Measurements from ENCODE around the gene AKAP5.

Gene AKAP5

DNA sequence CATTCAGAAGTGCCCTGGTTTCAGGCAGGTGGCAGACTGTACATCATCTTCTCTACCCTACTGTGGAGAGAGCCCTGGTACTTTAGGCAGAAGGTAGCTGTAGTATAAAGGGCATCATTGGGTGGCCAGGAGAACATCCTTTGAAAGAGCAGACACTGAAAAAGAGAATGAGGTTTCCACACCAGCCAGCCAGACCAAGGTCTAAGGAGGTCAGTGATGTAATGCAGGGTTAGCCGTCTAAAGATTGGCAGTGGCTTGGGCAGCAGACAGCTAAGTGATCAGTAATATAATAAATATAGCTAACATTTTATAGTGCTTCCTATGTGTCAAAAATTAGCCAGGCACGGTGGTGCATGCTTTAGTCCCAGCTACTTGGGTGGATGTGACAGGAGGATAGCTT lies 26.3 kb downstream of the AKAP5 start:
- TF ChIP-seq, protein P1, sequence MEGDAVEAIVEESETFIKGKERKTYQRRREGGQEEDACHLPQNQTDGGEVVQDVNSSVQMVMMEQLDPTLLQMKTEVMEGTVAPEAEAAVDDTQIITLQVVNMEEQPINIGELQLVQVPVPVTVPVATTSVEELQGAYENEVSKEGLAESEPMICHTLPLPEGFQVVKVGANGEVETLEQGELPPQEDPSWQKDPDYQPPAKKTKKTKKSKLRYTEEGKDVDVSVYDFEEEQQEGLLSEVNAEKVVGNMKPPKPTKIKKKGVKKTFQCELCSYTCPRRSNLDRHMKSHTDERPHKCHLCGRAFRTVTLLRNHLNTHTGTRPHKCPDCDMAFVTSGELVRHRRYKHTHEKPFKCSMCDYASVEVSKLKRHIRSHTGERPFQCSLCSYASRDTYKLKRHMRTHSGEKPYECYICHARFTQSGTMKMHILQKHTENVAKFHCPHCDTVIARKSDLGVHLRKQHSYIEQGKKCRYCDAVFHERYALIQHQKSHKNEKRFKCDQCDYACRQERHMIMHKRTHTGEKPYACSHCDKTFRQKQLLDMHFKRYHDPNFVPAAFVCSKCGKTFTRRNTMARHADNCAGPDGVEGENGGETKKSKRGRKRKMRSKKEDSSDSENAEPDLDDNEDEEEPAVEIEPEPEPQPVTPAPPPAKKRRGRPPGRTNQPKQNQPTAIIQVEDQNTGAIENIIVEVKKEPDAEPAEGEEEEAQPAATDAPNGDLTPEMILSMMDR (conservative IDR thresholded peaks at IDR 0.05; ENCODE audit: low read depth): no peak
- POLR2A ChIA-PET (ENCODE audit: low non-redundant PET): interaction anchor here (0.6 kb wide), 1 partner anchor 14 kb away, joined by 3 read pairs; no protein-coding TSS in a partner anchor
- no peak overlapping the region for H3K27ac ChIP-seq
- CTCF ChIA-PET: interaction anchor here (0.6 to 0.7 kb wide), 2 partner anchors 15 to 98 kb away, joined by 6 to 8 read pairs; no protein-coding TSS in a partner anchor
- DNase-seq (ENCODE audit: low spot score): no peak

DNA sequence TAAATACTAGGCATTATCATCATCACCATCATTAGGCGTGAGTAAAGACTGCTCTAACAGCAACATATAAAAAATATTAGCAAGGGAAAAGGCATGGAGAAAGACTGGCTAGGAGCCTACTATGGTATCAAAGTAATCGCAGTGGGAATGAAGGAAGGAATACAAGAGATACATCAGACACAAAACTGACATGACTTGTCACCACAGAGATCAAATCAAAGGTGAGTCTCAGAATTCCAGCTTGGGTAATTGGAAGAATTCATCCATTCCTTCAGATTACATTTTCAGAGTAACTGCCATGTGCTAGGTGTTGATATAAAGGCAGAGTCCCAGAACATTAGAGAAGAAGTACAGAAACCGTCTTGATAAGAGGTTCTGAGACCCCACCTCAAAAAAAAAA lies 28.2 kb downstream of the AKAP5 start:
- CTCF ChIA-PET: interaction anchor here (0.5 to 0.6 kb wide), 2 partner anchors 17 to 127 kb away, joined by 3 read pairs; no protein-coding TSS in a partner anchor
- no peak overlapping the region for H3K27ac ChIP-seq
- POLR2A ChIA-PET (ENCODE audit: low non-redundant PET): no interaction called here
- TF ChIP-seq, protein P1 (conservative IDR thresholded peaks at IDR 0.05; ENCODE audit: low read depth): no peak
- no peak for DNase-seq (ENCODE audit: low spot score)

DNA sequence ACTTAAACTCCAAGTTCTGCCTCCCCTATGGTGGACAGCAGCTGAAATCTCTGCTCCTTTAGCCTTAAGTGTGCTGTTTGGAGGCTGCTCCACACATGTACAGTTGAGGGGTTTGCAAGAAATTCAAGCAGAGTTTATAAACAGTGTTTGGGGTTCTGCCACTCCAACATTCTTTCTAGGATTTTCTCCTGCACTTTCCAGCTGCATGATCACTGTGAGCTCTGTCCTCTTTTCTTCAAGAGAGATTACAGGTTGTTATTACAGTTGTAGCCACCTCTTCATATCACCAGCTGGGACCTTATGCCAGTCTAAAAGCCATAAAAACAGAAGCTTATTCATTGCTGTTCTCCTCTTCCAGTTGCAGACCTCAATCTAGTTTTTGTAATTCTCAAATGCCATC lies 30.0 kb downstream of the AKAP5 start:
- no peak for DNase-seq (ENCODE audit: low spot score)
- H3K27ac ChIP-seq: no peak overlapping the region
- ChIA-PET POLR2A (ENCODE audit: low non-redundant PET) (no interaction called here), CTCF (interaction anchor here (0.6 to 0.8 kb wide), 3 partner anchors 16 to 137 kb away, joined by 3 to 6 read pairs (median 3); no protein-coding TSS in a partner anchor)
- TF ChIP-seq, protein P1 (conservative IDR thresholded peaks at IDR 0.05; ENCODE audit: low read depth): no peak

DNA sequence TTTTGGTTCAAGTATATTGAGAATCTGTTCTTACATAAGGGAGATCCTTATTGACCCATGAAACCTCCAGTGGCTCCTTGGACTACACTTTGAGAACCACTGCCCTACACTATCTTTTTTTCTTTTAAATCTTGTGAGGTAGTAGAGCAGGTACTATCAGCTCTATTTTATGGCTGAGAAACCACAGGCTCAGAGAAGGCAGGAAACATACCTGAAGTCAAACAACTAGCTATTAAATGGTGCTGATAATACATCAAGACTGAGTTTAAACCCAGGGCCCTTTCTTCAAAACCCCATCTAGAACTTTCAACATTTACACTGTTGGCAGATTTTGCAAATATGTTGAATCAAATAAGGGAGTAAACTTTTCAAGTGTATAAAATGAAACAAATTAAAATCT lies 31.5 kb downstream of the AKAP5 start:
- CTCF ChIA-PET: no interaction called here
- DNase-seq (ENCODE audit: low spot score): no peak
- TF ChIP-seq, protein P1 (conservative IDR thresholded peaks at IDR 0.05; ENCODE audit: low read depth): no peak
- H3K27ac ChIP-seq: no peak overlapping the region
- POLR2A ChIA-PET (ENCODE audit: low non-redundant PET): interaction anchor here (0.6 kb wide), 1 partner anchor 306 kb away, joined by 3 read pairs; no protein-coding TSS in a partner anchor

DNA sequence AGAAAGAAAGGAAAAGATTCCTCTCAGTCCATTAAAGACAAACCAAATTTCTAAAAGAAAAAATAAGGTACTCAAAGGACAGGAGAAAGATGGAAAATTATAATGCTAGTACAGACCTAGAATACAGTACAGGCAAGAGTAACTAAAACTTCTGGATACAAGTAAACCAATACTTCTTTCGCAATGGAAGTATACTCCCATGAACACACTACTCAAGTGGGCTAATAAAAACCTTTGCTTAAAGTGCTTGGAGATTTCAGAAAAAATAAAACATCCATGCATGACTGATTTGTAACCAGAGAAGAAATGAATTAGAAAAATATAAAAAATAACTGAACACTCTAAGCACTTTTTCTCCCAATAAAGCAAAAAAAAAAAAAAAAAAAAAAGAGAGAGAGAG lies 34.8 kb downstream of the AKAP5 start:
- CTCF ChIA-PET: no interaction called here
- no peak for DNase-seq (ENCODE audit: low spot score)
- H3K27ac ChIP-seq: no peak overlapping the region
- POLR2A ChIA-PET (ENCODE audit: low non-redundant PET): no interaction called here
- TF ChIP-seq, protein P1 (conservative IDR thresholded peaks at IDR 0.05; ENCODE audit: low read depth): no peak

DNA sequence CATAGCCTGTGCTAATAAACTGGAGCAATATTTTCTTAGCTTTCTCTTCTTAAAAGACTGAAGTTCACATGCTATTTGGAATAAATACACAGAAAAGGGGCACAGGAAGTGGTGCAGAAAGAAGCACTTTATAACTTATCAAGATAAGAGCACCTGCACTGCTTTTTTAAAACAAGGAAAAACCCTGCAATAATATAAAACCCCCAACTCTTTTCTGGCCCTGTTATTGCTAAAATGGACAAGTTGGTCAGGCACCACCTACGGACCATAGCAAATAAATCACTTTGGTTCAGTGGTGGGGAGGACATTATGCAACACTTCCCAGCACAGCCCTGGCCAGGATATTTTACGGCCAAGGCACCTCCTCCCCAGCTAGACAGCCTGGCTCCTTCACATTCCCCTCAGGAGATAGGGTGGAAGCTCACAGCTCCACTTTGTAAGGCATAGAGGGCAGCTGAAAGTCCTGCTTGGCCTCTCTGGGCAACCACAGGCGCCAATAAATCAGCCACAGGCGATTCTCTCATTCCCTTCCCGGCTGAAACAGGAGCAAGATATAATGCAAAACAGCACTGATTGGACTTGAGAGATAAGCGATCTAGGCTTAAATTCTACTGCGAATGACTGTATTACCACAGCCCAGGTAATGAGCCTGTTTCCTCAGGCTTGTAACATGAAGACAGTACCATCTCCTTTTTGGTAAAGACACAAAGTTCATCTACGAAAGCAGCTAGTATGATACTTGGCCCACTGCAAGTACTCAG lies 36.3 kb downstream of the AKAP5 start:
- CTCF ChIA-PET: no interaction called here
- POLR2A ChIA-PET (ENCODE audit: low non-redundant PET): no interaction called here
- DNase-seq (ENCODE audit: low spot score): no peak
- peak overlapping the region; percentile 79 for H3K27ac ChIP-seq
- TF ChIP-seq, protein P1 (conservative IDR thresholded peaks at IDR 0.05; ENCODE audit: low read depth): no peak
